Spleen (tissue), 7 donors: Measurements from ENCODE around the gene SYT13.

Experiments used
- POLR2A ChIP-seq, 3 donors: fragments of 450-650 bp; IDR thresholded peaks; one replicate each; pipeline ENCODE4 v1.5.1; 2017; ENCODE audit warnings: antibody characterized with exemption in 3 of 3, mild to moderate bottlenecking in 1 of 3
- TF ChIP-seq, protein P1 (sequence below), 11 experiments: fragments of 200-600 bp in 7 of 11; fragments of 450-650 bp in 4 of 11; sonication (generic) in 4 of 11; IDR thresholded peaks in 8 of 11; conservative IDR thresholded peaks in 3 of 11; 1 replicate in 7 of 11; 2 replicates in 4 of 11; pipeline versions ENCODE4 v1.4.0 to v1.8.0; 2016 to 2021; ENCODE audit warnings: antibody characterized with exemption in 11 of 11, inconsistent platforms in 4 of 11, mild to moderate bottlenecking in 1 of 11
- donor health status: DM: no; HTN: no; CAD: no; lungs with moderate emphysema.
- donor health status: DM: no; HTN: no; CAD: no.
- donor health status: DM: no; HTN: no; CAD: no.

DNA sequence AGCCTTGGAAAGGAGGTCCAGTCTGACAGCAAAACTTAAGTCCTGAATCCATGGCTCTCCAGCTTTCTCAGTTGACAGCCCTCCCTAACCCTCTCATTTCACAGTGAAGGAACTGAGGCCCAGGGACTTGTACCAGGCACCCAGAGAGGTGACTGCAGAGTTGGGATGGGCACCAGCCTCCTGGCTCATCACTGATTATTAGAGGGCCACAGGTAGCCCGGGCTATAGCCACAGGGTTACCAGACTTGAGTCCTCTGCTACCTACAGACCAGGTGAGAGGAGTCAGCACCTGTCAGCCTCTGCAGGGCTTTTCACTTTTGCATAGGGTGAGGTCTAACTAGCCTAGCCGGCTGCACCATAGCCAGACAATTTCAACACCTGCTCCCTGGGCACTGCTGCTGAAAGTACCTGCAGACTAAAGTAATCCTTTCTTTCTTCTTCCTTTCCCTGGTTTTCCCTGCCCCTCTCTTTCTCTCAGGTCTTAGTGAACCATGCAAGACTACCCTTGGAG lies 37.6 kb downstream of the SYT13 start:
- TF ChIP-seq, protein P1, sequence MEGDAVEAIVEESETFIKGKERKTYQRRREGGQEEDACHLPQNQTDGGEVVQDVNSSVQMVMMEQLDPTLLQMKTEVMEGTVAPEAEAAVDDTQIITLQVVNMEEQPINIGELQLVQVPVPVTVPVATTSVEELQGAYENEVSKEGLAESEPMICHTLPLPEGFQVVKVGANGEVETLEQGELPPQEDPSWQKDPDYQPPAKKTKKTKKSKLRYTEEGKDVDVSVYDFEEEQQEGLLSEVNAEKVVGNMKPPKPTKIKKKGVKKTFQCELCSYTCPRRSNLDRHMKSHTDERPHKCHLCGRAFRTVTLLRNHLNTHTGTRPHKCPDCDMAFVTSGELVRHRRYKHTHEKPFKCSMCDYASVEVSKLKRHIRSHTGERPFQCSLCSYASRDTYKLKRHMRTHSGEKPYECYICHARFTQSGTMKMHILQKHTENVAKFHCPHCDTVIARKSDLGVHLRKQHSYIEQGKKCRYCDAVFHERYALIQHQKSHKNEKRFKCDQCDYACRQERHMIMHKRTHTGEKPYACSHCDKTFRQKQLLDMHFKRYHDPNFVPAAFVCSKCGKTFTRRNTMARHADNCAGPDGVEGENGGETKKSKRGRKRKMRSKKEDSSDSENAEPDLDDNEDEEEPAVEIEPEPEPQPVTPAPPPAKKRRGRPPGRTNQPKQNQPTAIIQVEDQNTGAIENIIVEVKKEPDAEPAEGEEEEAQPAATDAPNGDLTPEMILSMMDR (IDR thresholded peaks at IDR 0.05 in 8 of 11, conservative IDR thresholded peaks at IDR 0.05 in 3 of 11), result no peak
- TF ChIP-seq POLR2A (IDR thresholded peaks at IDR 0.05), result no peak
